GM10266 (cell line): ENCODE measurements around the gene MYO1H.

Experiments used
- DNase-seq: peaks from one replicate; pipeline ENCODE4 v3.0.0; 2012; ENCODE audit errors: extremely low spot score
- CTCF ChIP-seq: IDR thresholded peaks from 2 replicates; pipeline ENCODE4 v1.5.1; 2012; ENCODE audit warnings: mild to moderate bottlenecking, low read depth; ENCODE audit not compliant: control insufficient read depth, insufficient read depth; ENCODE audit errors: missing control alignments

The MYO1H gene

GRCh38 chr12:109451400-109451799, 103.7 kb downstream of the MYO1H start:
- TF ChIP-seq CTCF = no peak
- DNase-seq = no peak

- DNase-seq = no peak
- no peak for TF ChIP-seq CTCF
These were observed 104.8 kb downstream of the MYO1H start for GRCh38 chr12:109452489-109452888.

- no peak for DNase-seq
- no peak for TF ChIP-seq CTCF
These were observed 108.0 kb downstream of the MYO1H start for GRCh38 chr12:109455706-109456105.

GRCh38 chr12:109458086-109458485, 110.4 kb downstream of the MYO1H start:
- no peak for DNase-seq
- no peak for TF ChIP-seq CTCF

GRCh38 chr12:109458771-109459208, 111.1 kb downstream of the MYO1H start:
- no peak for TF ChIP-seq CTCF
- DNase-seq = no peak

- no peak for DNase-seq
- no peak for TF ChIP-seq CTCF
These were observed 111.5 kb downstream of the MYO1H start for GRCh38 chr12:109459247-109459646.

GRCh38 chr12:109460538-109460937, 112.8 kb downstream of the MYO1H start:
- no peak for DNase-seq
- no peak for TF ChIP-seq CTCF
